H9 (cell line): ENCODE data around the gene GPR62. TPM values are rescaled to one million over a fixed set of nuclear protein-coding genes. Genes with fewer than 3 reads are reported as not detected.

Experiments
- DNase-seq: peaks from one replicate; pipeline ENCODE4 v3.0.0-alpha.2; 2017
- H2AFZ ChIP-seq: one replicate; pipeline ENCODE4 v1.6.1; 2013; ENCODE audit warnings: mild to moderate bottlenecking, low read length, control low read depth, moderate library complexity
- H2AK5ac ChIP-seq: 2 replicates; pipeline ENCODE4 v1.6.1; 2013; ENCODE audit warnings: low read length, control low read depth, mixed read lengths; ENCODE audit not compliant: insufficient read length
- H2BK120ac ChIP-seq: one replicate; pipeline ENCODE4 v1.6.1; 2013; ENCODE audit warnings: low read depth, mild to moderate bottlenecking, low read length, control low read depth, inconsistent platforms; ENCODE audit not compliant: poor library complexity, severe bottlenecking
- H2BK12ac ChIP-seq: 2 replicates; pipeline ENCODE4 v1.6.1; 2013; ENCODE audit warnings: low read length, control low read depth, mixed read lengths, low read depth; ENCODE audit not compliant: insufficient read length
- H2BK15ac ChIP-seq: 2 replicates; pipeline ENCODE4 v1.6.1; 2013; ENCODE audit warnings: low read depth, low read length, control low read depth
- H2BK20ac ChIP-seq: one replicate; pipeline ENCODE4 v1.6.1; 2013; ENCODE audit warnings: low read depth, mild to moderate bottlenecking, low read length, control low read depth, inconsistent platforms; ENCODE audit not compliant: poor library complexity, severe bottlenecking
- H2BK5ac ChIP-seq: 2 replicates; pipeline ENCODE4 v1.6.1; 2013; ENCODE audit warnings: low read length, control low read depth, mixed read lengths; ENCODE audit not compliant: insufficient read length
- H3K14ac ChIP-seq: 2 replicates; pipeline ENCODE4 v1.6.1; 2013; ENCODE audit warnings: low read length, control low read depth; ENCODE audit not compliant: insufficient read depth
- H3K18ac ChIP-seq: 2 replicates; pipeline ENCODE4 v1.6.1; 2013; ENCODE audit warnings: low read depth, mild to moderate bottlenecking, mixed read lengths, low read length, control low read depth; ENCODE audit not compliant: insufficient read length
- H3K23ac ChIP-seq: 2 replicates; pipeline ENCODE4 v1.6.1; 2013; ENCODE audit warnings: low read length, control low read depth, mixed read lengths, low read depth; ENCODE audit not compliant: insufficient read length
- H3K23me2 ChIP-seq: 2 replicates; pipeline ENCODE4 v1.6.1; 2013; ENCODE audit warnings: low read depth, mild to moderate bottlenecking, mixed read lengths, low read length, control low read depth; ENCODE audit not compliant: insufficient read length, poor library complexity, severe bottlenecking
- H3K27ac ChIP-seq: 2 replicates; pipeline ENCODE4 v1.5.1; 2013; ENCODE audit warnings: low read length, control low read depth, mixed read lengths, low read depth; ENCODE audit not compliant: insufficient read length
- H3K27me3 ChIP-seq: 2 replicates; pipeline ENCODE4 v1.6.1; 2013; ENCODE audit warnings: low read length, control low read depth, inconsistent platforms; ENCODE audit not compliant: insufficient read depth
- H3K4ac ChIP-seq: 2 replicates; pipeline ENCODE4 v1.6.1; 2013; ENCODE audit warnings: low read depth, mild to moderate bottlenecking, control low read depth, inconsistent platforms, low read length, moderate library complexity
- H3K4me1 ChIP-seq: 2 replicates; pipeline ENCODE4 v1.6.1; 2013; ENCODE audit warnings: low read length, control low read depth, inconsistent platforms; ENCODE audit not compliant: insufficient read depth
- H3K4me2 ChIP-seq: 2 replicates; pipeline ENCODE4 v1.6.1; 2013; ENCODE audit warnings: low read length, control low read depth, mixed read lengths; ENCODE audit not compliant: insufficient read length, insufficient read depth
- H3K56ac ChIP-seq: 2 replicates; pipeline ENCODE4 v1.6.1; 2013; ENCODE audit warnings: low read depth, mild to moderate bottlenecking, mixed read lengths, low read length, control low read depth; ENCODE audit not compliant: insufficient read length
- H3K79me1 ChIP-seq: 2 replicates; pipeline ENCODE4 v1.6.1; 2013; ENCODE audit warnings: low read depth, mild to moderate bottlenecking, moderate library complexity, low read length, control low read depth, inconsistent platforms; ENCODE audit not compliant: insufficient read depth, poor library complexity, severe bottlenecking
- H3K79me2 ChIP-seq: 2 replicates; pipeline ENCODE4 v1.6.1; 2013; ENCODE audit warnings: low read length, control low read depth, inconsistent platforms; ENCODE audit not compliant: insufficient read depth
- H3K9ac ChIP-seq: 2 replicates; pipeline ENCODE4 v1.6.1; 2013; ENCODE audit warnings: low read length, control low read depth, mixed read lengths; ENCODE audit not compliant: insufficient read length; ENCODE audit errors: extremely low read depth
- H3K9me3 ChIP-seq: one replicate; pipeline ENCODE4 v1.6.1; 2013; ENCODE audit warnings: low read depth, low read length, inconsistent platforms; ENCODE audit not compliant: control insufficient read depth
- H3T11ph ChIP-seq: one replicate; pipeline ENCODE4 v1.6.1; 2013; ENCODE audit warnings: mild to moderate bottlenecking, low read length, control low read depth, inconsistent platforms
- H4K20me1 ChIP-seq: one replicate; pipeline ENCODE4 v1.6.1; 2013; ENCODE audit not compliant: control insufficient read depth, insufficient read length, insufficient read depth
- H4K5ac ChIP-seq: 2 replicates; pipeline ENCODE4 v1.6.1; 2013; ENCODE audit warnings: low read depth, mild to moderate bottlenecking, mixed read lengths, low read length, control low read depth; ENCODE audit not compliant: insufficient read length
- H4K8ac ChIP-seq: replicated peaks from 2 replicates; pipeline ENCODE4 v1.6.1; 2013; ENCODE audit warnings: low read length, control low read depth, mixed read lengths, low read depth; ENCODE audit not compliant: insufficient read length
- H4K91ac ChIP-seq: 2 replicates; pipeline ENCODE4 v1.6.1; 2013; ENCODE audit warnings: low read depth, mild to moderate bottlenecking, moderate library complexity, mixed read lengths, low read length, control low read depth; ENCODE audit not compliant: insufficient read length
- H3K27ac Mint-ChIP-seq, 3 experiments: 2 replicates in 2 of 3; 3 replicates in 1 of 3; pipeline ENCODE4 v1.8.0; 2020 to 2021; ENCODE audit warnings: mixed read lengths in 3 of 3, mild to moderate bottlenecking in 1 of 3, moderate library complexity in 1 of 3
- H3K27me3 Mint-ChIP-seq: 2 replicates; pipeline ENCODE4 v1.8.0; 2021; ENCODE audit warnings: low read depth, mild to moderate bottlenecking, moderate library complexity, mixed read lengths
- H3K36me3 Mint-ChIP-seq, 3 experiments: 2 replicates in 2 of 3; 3 replicates in 1 of 3; pipeline ENCODE4 v1.8.0; 2020 to 2021; ENCODE audit warnings: low read depth in 3 of 3, mixed read lengths in 3 of 3; ENCODE audit not compliant: insufficient read depth in 1 of 3
- H3K4me1 Mint-ChIP-seq, 2 experiments: 2 replicates each; pipeline ENCODE4 v1.8.0; 2020; ENCODE audit warnings: mixed read lengths in 2 of 2
- H3K4me3 Mint-ChIP-seq, 2 experiments: 2 replicates in 1 of 2; 3 replicates in 1 of 2; pipeline ENCODE4 v1.8.0; 2020 to 2021; ENCODE audit warnings: mild to moderate bottlenecking in 2 of 2, mixed read lengths in 2 of 2, moderate library complexity in 1 of 2
- H3K9me3 Mint-ChIP-seq, 2 experiments: 2 replicates in 1 of 2; 3 replicates in 1 of 2; pipeline ENCODE4 v1.8.0; 2020; ENCODE audit warnings: mild to moderate bottlenecking in 2 of 2, mixed read lengths in 2 of 2, moderate library complexity in 1 of 2
- WGBS: extraction: QIAGEN DNeasy Blood & Tissue Kit; methylation state at CpG from one replicate; pipeline ENCODE4 v1.1.7; 2013; ENCODE audit warnings: missing lambda C conversion rate, low lambda C conversion rate, mixed read lengths; ENCODE audit not compliant: insufficient read length; ENCODE audit errors: extremely low coverage; 5-methylcytosine and 5-hydroxymethylcytosine counted together
- total RNA-seq: library from RNA; stranded (reverse); gene quantifications from 2 replicates; pipeline ENCODE4 v1.2.1, GENCODE V29; 2021
- TF ChIP-seq, protein P1 (sequence below): fragments of 200-600 bp; sonication (generic); conservative IDR thresholded peaks from 3 replicates; pipeline ENCODE4 v1.8.0; 2021; ENCODE audit warnings: antibody characterized with exemption, mild to moderate bottlenecking

The GPR62 gene
- total RNA-seq, 1 experiment from 2014 or later: 0.13 TPM

DNA sequence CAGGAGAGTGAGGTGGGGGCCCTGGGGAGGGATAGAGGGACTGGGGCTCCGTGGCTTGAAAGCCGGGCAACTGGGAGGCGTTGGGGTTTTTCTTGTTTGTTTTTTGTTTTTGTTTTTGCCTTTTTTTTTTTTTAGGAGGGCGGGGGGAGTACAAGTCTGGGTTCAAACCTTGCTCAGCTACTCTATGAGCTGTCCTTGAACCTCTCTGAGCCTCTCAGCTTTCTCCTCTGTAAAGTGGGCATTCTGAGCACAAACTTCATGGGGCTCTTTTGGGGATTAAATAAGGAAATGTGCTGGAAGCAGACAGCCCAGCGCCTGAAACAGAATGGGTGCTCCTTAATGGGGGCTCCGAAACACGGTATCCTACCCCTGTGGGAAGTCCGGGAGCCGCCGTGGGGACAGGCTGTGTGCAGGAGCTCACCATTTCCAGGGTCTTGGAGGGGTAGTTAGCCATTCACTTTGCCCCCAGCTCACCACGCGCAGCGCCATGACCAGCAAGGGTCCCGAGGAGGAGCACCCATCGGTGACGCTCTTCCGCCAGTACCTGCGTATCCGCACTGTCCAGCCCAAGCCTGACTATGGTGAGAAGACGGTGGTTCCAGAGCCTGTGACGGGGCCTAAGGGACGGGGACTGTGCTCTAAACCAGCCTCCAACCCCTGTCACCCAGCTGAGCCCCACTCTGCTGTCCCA lies 28.5 kb downstream of the GPR62 start:
- DNase-seq: no peak
- no peaks in the 10 kb centered on the region; the same call in 1 of the 2 replicates for H3K27me3 Mint-ChIP-seq
- no peak overlapping the region for H2BK15ac ChIP-seq
- H3K36me3 Mint-ChIP-seq: peaks cover 0 to 3% (median 2%) of the 10 kb centered on the region in 3 experiments; a peak in 4 of 7 replicates
- no peak overlapping the region for H2AK5ac ChIP-seq
- H3K4me2 ChIP-seq: peak overlapping the region; percentile 86
- no peaks in the 10 kb centered on the region for H3K79me2 ChIP-seq
- H3K4me1 Mint-ChIP-seq: peaks cover 16 to 26% of the 10 kb centered on the region in 2 experiments
- H3K4ac ChIP-seq: no peak overlapping the region
- H3K27ac Mint-ChIP-seq: peak overlapping the region; percentile 70 to 99 (median 95); a peak in 5 of 7 replicates
- peak overlapping the region; percentile 47 for H4K91ac ChIP-seq
- peak overlapping the region; percentile 44 for H3K18ac ChIP-seq
- H3K9me3 ChIP-seq: no peaks in the 10 kb centered on the region
- H3K4me1 ChIP-seq: peaks cover 3% of the 10 kb centered on the region; the same call in 1 of the 2 replicates
- H3T11ph ChIP-seq: no peak overlapping the region
- H4K20me1 ChIP-seq: peaks cover 3% of the 10 kb centered on the region
- no peak overlapping the region for H2BK5ac ChIP-seq
- TF ChIP-seq, protein P1, sequence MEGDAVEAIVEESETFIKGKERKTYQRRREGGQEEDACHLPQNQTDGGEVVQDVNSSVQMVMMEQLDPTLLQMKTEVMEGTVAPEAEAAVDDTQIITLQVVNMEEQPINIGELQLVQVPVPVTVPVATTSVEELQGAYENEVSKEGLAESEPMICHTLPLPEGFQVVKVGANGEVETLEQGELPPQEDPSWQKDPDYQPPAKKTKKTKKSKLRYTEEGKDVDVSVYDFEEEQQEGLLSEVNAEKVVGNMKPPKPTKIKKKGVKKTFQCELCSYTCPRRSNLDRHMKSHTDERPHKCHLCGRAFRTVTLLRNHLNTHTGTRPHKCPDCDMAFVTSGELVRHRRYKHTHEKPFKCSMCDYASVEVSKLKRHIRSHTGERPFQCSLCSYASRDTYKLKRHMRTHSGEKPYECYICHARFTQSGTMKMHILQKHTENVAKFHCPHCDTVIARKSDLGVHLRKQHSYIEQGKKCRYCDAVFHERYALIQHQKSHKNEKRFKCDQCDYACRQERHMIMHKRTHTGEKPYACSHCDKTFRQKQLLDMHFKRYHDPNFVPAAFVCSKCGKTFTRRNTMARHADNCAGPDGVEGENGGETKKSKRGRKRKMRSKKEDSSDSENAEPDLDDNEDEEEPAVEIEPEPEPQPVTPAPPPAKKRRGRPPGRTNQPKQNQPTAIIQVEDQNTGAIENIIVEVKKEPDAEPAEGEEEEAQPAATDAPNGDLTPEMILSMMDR: no peak
- H3K79me1 ChIP-seq: no peaks in the 10 kb centered on the region
- no CpG with 5 or more reads among the region's 22 CpGs for WGBS
- peak overlapping the region; percentile 36 for H4K5ac ChIP-seq
- H3K4me3 Mint-ChIP-seq: peak overlapping the region; percentile 68 to 88
- H2BK12ac ChIP-seq: no peak overlapping the region
- H3K27ac ChIP-seq: no peak overlapping the region
- H3K56ac ChIP-seq: no peak overlapping the region
- no peak overlapping the region for H2BK20ac ChIP-seq
- H4K8ac ChIP-seq: no peak overlapping the region
- peaks cover 6% of the 10 kb centered on the region for H3K23me2 ChIP-seq
- peak overlapping the region; percentile 31 for H3K9ac ChIP-seq
- no peaks in the 10 kb centered on the region for H3K27me3 ChIP-seq
- no peak overlapping the region for H2BK120ac ChIP-seq
- peaks cover 0 to 2% of the 10 kb centered on the region in 2 experiments; a peak in 2 of 5 replicates for H3K9me3 Mint-ChIP-seq
- no peak overlapping the region for H3K23ac ChIP-seq
- H3K14ac ChIP-seq: peak overlapping the region; percentile 77
- no peak overlapping the region for H2AFZ ChIP-seq
